Right renal pelvis (tissue), 4 donors: ENCODE data around the gene SMIM17. TPM values are rescaled to one million over a fixed set of nuclear protein-coding genes. Genes with fewer than 3 reads are reported as not detected.
A peak's percentile ranks its signal among the peaks of the same experiment; 100 is the strongest.

ENCODE experiments used
- DNase-seq, 4 donors: peaks; one replicate each; pipeline ENCODE4 v3.0.0-alpha.2; 2013; ENCODE audit warnings: low read depth in 4 of 4, low spot score in 3 of 4, missing footprints in 1 of 4
- polyA plus RNA-seq, 4 donors: library from polyadenylated mRNA; unstranded; fragments of 120-200 nt; gene quantifications; one replicate each; pipeline ENCODE4 v1.2.1, GENCODE V29; 2013; ENCODE audit not compliant: insufficient read length in 4 of 4

The SMIM17 gene
- 1 to 10 TPM; 1.2 to 1.9 (median 1.4) TPM for polyA plus RNA-seq

DNA sequence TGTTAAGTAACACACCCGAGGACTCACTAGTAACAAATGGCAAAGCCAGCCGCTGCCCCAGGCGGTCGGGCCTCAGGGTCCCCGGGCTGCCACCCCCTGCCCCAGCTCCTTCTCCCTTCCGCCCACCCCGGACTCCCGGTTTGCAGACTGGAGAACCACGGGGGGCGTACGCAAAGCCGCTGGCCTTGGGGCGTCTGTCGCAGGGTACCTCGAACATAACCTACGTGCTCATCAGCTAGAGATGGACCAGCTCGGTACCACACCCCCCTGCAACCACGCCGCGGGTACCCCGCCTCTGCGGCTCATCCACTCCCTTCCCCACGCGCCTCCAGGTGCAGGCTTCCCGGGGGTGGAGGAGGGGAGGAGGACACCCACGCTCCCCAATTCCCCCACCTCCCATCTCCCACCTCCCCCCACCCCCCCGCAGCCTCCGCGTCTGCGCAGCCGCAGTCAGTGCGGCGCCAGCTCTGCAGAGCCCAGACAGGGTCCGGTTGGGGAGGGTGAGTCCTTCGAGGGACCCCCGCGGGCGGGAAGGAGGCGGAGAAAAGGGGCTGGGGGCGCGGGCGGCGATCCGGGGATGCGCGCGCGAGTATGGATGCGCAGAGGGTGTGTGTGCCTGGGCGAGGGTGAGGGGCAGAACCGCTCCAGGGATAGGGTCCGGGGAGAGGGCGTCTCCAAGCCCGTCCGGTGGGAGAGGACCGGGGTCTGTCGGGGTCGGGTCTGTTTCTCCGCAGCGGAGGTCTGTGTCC is at the start of gene SMIM17:
Gene SMIM17 (plus strand): TSS at position 449 of the 749 bp plus-strand sequence. CDS start 2,509 bp downstream, outside the sequence.
- no peak for DNase-seq

DNA sequence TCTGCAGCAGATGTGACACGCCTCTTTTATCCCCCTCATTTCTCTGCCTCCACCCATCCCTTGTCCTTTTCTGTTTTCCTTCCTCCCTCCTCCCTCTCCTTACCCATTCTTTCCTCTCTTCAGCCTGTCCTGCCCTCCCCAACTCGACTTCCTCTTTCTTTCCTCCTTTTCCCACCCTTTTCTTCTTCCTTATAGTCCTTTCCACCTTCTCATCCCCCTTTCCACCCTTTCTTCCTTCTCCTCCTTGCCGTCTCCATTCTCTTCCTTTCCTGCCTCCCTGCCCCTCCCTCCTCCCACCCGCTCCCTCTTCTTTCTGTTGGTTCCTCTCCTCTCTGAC is 48.5 kb upstream of the SMIM17 start:
- no peak for DNase-seq

DNA sequence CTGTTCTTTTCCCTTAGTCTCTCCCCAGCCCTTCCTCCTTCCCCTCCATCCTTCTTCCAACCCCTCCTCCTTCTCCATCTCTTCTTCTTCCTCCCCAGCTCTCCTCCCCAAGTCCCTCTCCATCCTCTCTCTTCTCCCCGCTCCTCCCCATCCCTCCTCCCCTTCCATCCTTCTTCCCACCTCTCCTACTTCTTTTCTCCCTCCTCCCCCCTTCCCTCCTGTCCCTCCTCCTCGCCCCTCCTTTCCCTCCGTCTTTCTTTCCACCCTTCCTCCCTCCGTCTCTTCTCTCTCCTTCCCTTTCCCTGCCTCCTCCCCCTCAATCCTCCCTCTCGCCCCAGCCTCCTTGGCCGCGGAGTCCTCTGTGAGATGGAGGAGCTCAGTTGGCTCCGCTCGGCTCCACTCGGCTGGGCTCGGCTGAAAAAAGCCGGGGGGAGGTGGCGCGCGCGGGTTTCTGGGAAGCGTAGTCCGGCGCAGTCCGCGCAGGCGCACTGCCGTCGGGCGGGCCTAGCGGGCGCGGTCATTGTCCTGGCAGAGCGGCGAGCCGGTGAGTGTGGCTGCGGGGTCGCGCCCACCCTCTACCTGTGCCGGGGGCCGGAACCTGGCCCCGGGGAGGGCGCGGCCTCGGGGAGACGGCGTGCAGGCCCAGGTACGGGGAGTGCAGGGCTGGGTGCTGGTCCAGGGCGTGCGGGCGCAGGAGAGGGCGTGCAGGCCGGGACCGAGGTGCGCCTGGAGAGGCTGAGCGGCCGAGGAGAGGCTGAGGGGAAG is 48.0 kb upstream of the SMIM17 start, which contains the start of gene ZNF71:
Gene ZNF71 (plus strand): TSS at position 520 of the 765 bp plus-strand sequence. CDS start 6,257 bp downstream, outside the sequence.
- DNase-seq, result peak; percentile 81 to 84 (median 82)

DNA sequence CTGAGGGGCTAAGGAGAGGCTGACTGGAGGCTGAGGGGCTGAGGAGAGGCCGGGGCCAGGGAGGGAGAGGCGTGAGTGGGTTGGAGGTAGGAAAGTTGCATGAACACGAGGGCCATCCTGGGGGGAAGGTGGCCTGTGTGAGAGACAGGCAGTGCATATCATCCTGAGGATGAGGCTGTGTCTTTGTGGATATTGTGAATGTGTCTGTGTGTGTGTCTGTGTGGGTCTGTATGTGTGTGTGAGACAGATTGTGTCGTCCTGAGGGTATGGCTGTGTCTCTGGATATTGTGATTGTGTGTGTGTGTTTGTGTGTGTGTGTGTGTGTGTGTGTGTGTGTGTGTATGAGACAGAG is 47.4 kb upstream of the SMIM17 start:
- no peak for DNase-seq

DNA sequence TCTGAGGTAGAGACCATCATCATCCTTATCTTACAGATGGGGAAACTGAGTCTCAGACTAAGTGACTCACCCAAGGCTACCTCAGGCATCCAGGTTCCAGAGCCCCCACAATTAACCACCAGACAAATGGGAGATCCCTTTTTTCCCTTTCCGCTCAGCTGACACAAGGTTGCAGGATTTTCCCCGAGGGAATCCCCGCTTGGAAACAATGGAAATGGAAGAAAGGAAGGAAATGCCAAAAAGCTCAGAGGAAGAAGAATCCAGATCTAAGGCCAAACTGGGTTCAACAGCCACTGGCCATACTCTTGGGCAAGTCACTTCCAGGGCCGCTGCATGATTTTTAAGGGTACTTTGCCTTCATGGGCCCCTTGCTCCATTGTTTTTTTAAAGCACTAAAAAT is 46.3 kb upstream of the SMIM17 start:
- no peak for DNase-seq

DNA sequence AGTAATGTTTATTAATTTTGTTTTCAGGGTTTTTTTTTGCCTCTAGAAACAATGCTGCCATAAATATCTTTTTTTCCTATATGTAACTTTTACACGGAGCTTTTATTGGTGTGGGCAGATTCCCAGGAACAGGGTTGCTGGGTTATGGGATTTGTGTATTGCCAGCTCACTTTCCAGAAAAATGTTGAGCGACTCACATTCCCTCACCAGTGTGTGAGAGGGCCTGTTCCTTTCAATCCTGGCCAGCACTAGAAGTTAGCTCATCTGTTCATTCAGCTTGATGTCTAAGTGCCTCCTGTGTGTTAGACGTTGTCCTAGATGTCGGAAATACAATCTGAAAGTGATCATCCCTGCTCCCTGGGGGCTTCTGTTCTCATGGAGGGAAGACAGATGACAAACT is 45.3 kb upstream of the SMIM17 start:
- DNase-seq, result no peak

DNA sequence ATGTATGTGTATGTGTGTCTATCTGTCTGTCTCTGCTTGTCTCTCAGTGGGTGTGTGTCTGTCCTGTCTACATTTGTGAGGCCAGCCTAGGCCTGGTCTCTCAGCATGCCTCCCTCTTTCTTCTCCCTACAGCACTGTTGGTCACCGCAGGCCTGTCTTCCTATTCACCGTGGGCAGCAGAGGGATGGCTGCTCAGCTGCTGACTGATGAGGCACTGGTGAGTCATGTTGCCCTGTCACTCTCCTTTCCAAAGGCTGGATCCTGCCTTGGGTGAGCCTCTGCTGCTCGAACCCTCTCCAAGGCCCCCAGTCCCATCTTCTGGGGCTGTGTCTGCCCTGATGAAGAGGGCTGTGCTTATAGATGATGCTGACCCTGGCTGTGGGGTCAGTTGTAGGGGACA is 41.6 kb upstream of the SMIM17 start:
- DNase-seq, result no peak

DNA sequence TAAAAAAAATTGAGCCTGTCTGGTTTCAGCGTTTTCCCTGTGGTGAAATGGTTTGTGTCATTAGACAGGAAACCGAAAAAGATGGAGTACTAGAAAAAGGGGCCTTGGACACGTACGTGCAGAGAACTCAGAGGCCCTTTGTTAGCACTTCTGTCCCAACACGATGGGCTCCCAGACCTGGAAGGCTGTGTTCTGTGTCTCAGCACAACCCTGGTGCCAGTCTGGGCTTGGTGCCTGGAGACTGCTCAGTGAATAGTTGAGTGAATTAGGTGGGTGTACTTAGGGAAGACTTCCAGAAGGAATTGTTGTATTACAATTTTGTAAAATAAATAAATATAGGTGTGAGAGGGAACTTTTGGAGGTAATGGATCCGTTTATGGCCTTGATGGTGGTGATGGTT is 39.1 kb upstream of the SMIM17 start:
- no peak for DNase-seq

DNA sequence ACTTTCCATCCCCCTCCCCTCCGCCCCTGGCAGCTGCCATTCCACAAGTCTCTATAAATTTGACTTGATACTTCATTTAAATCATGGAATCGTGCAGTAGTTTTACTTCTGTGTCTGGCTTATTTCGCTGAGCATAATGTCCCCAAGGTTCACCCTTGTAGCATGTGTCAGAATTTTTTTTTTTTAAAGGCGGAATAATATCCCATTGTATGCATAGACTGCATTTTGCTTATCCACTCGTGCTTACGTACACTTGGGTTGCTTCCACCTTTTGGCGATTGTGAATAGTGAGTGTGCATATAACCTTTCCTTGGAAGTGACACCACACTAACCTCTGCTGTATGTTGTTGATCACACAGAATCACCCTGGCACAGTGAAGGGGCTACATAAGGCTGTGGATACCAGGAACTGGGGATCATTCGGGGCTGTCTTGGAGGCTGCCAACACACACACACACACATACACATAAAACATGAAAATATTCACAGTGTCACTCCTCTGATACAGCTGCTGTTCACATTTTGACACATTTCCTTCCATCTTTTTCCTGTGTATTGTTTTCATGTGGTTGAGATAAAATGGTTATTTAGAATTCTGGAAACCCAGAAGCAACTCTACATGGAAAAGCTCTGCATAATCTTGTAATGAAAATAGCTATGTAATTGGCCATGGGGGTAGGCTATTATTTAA is 34.5 kb upstream of the SMIM17 start:
- no peak for DNase-seq

DNA sequence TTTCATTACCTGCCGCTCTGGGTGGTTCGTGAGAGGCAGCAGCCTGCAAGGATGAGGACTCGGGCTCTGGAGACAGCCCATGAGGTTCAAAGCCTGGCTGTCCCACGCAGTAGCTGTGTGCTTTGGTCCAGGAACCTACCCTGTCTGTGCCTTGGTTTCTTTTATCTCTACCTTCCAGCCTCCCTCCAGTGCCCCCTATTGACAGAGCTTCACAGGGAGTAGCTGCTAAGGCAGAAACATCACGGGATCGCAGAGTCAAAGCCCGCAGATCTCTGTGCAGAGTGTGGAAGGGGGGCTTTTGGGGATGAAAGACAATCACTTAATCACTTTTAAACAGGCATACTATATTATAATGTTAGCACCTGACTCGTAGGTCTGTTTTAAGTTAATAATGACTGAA is 31.7 kb upstream of the SMIM17 start:
- no peak for DNase-seq

DNA sequence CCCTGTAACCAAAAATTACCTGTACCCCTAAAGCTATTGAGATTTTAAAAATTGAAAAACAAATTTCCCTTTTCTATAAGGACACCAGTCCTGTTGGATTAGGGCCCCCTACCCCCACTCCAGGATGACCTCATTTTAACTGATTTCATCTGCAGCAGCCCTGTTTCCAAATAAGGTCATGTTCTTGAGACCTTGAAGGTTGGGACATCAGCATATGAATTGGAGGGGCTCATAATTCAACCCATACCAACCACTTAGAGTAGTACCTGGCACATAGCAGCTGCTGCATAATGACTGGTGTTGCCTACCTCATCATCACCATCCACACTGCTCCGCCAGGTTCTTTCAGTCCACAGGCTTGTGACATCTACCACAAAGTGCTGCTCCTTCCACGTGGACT is 30.2 kb upstream of the SMIM17 start:
- no peak for DNase-seq

DNA sequence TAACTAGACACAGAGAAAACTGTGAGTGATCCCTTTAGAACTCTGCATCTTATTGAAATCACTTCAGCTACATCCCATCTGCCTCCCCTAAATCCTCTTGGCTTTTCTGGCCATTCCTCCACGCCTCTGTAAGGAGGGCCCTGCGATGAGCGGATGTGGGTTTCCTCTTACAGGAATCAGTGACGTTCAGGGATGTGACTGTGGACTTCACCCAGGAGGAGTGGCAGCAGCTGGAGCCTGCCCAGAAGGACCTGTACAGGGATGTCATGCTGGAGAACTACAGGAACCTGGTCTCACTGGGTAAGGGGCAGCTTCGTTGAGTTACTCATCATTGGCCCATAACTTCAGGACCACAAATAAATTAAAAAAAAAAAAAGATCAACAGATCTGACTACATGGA is 29.3 kb upstream of the SMIM17 start:
- DNase-seq, result no peak

DNA sequence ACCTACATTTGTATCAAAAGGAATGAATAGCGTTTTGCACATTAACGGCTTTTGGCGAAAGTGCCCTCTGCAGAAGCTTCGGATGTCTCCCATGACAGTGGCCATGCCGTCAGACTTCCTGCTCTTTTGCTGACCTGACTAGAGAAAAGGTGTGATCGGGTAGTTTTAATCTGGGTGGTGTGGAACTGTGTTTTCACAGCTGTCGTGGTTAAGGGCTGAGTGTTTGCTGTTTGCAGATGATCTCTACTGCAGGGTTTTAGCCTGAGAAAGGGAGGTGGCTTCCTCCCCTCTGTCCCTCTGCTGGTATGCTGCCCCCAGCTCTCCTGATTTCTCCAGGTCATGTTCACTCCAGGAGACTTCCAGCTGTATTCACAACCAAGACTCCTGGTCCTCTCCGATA is 25.4 kb upstream of the SMIM17 start:
- no peak for DNase-seq

DNA sequence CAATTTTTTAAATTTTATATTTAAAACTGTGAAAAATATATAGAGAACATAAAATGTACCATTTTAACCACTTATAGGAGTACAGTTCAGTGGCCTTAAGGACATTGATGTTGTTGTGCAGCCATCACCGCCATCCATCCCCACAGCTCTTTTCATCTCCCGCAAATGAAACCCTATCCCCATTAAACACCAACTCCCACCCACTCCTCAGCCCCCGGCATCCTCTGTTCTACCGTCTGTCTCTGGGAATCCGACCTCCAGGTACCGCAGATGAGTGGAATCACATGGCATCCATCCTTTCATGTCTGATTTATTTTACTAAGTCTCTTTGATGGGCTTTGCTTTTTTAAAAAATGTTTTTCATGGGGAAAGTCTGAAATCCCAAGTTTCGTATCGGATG is 23.8 kb upstream of the SMIM17 start:
- DNase-seq, result no peak

DNA sequence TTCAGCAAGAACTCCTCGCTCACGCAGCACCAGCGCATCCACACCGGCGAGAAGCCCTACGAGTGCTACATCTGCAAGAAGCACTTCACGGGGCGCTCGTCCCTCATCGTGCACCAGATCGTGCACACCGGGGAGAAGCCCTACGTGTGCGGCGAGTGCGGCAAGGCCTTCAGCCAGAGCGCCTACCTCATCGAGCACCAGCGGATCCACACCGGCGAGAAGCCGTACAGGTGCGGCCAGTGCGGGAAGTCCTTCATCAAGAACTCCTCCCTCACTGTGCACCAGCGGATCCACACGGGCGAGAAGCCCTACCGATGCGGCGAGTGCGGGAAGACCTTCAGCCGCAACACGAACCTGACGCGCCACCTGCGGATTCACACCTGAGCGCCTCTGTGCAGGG is 20.6 kb upstream of the SMIM17 start:
- no peak for DNase-seq

DNA sequence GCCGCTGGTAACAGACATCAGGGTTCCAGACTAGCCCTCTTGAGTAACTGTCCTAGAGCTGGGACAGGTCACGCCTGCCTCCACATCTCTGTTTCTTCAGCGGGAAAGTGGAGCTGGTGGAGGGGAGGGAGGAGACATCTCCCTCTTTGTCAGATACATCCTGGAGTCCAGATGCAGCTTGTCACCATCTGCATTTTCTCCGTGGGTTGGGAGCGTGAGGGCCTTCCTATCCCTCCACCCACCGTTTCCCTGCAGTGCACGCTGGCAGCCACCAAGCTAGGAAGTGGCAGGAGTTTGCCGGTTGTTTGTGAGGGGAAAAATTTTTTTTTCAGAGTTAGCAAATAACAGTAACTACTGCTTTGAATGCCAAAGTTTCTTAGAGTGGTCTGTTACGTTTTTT is 20.0 kb upstream of the SMIM17 start:
- no peak for DNase-seq

DNA sequence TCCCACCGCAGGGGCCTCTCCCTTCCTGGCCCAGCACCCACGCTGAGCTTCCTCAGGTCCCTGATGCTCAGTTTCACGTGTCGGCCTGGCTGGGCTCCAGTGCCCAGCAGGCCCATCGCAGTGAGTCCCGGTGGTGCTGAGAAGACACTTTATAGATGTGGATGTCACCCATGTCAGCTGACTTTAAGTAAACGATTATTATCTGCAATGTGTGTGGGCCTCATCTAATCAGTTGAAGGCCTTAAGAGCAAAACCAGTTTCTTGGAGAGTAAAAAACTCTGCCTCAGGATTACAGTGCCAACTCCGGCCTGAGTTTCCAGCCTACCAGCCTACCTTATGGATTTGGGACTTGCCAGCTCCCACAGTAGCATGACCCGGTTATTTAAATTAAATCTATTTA is 17.3 kb upstream of the SMIM17 start:
- no peak for DNase-seq

DNA sequence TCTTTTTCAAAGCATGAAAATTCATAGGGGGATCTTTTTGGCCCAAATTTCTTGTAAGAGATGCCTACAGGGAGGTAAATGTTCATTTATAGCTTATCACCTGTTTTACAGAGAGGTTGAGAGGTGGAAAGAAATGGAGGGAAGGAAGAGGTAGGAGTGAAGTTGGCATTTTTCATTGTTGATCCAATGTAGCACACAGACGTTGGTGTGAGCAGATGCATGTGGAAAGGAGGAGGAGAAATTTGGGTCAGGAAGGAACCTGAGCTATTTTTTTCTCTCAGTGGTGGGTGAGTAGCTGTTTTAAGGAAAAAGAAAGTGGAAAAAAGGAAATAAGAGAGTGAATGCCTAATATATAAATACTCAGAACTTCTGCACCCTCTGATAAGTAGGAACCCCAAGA is 9.9 kb upstream of the SMIM17 start:
- DNase-seq, result no peak

DNA sequence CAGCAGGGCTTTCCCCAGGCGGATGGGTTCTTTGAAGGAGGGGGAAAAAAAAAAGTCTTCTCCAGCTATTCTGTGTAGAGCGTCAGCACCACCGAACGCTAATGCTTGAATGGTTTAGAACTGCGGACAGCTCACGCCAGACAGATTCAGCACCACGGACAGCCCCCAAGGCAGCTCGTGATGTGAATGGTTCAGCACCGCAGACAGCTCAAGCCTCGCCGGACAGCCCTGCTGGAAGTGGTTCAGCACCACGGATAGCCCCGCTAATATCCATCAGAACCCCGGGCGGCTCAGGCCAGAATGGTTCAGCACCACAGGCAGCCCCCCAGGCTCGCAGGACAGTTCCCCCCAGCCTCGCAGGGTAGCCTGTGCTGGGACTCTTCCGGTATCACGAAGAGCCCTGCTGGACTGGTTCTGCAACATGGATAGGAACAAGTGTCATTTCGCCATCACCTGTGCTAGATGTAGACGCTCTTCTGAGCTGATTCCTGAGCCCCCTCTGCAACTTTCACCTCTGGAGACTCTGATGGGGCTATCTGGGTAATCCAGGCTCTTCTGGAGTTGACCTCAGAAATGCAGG is 4.9 kb upstream of the SMIM17 start:
- peak; percentile 88 to 92 (median 90) for DNase-seq

DNA sequence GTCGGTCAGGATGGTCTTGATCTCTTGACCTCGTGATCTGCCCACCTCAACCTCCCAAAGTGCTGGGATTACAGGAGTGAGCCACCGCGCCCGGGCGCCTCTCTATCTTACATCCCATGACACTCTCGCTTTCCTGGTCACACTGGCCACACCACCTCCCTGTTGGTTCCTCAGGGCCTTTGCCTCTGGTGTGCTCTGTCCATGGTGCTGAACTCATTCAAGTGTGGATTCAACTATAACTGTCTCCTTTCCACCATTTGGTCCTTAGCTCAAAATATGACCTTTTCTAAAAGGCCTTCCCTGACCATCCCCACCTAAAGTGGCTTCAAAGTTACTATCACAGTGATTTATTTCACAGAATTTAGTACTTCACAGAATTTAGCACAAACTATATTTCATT is 3.7 kb upstream of the SMIM17 start:
- peak in 3 of 4 donors; percentile 13 to 26 (median 18) for DNase-seq

DNA sequence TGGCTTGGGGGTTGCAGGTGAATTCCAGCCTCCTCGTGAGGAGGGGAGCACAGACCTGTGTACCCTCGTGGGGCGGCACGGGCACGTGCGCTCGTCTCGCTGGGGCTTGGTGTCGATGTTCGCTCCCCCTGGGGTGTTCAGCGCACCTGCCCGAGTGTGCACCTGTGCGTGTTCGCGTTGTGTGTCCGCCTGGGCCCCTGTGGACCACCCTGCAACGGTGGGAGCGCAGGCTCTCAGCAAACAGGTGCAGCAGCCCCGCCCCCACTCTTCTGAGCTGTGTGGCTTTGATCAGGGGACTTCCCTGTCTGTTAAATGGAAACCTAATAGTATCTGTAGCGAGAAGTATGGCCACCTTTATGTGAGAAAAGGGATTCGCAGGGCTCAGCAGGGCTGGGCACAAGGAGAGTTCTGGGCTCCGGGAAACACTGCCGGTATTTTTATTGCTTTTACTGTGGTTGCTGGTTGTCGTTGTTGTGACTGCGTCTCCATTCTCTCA is 549 bp downstream of the SMIM17 start:
- no peak for DNase-seq
